Tibial nerve (tissue), 4 donors: ENCODE measurements around the gene RPN2.

Source experiments
- CTCF ChIP-seq, 5 experiments: fragments of 200-600 bp in 3 of 5; fragments of 450-650 bp in 2 of 5; sonication (generic) in 3 of 5; IDR thresholded peaks; one replicate each; pipeline ENCODE4 v1.5.1; 2016 to 2019; ENCODE audit warnings: antibody characterized with exemption in 5 of 5, mild to moderate bottlenecking in 3 of 5, moderate library complexity in 2 of 5
- EP300 ChIP-seq, 2 donors: sonication (generic); formaldehyde crosslinking; IDR thresholded peaks; one replicate each; pipeline ENCODE4 v1.6.1; 2017; ENCODE audit warnings: antibody characterized with exemption in 2 of 2, mild to moderate bottlenecking in 1 of 2
- POLR2A ChIP-seq, 2 donors: fragments of 450-650 bp; IDR thresholded peaks; one replicate each; pipeline ENCODE4 v1.6.1; 2017; ENCODE audit warnings: antibody characterized with exemption in 2 of 2, mild to moderate bottlenecking in 2 of 2, moderate library complexity in 2 of 2

GRCh38 chr20:37242503-37242902 lies 63.4 kb downstream of the RPN2 start:
- TF ChIP-seq CTCF (IDR thresholded peaks at IDR 0.05) = no peak
- no peak for TF ChIP-seq POLR2A (IDR thresholded peaks at IDR 0.05)
- no peak for TF ChIP-seq EP300 (IDR thresholded peaks at IDR 0.05)
